ENCODE measurements around the gene MPP1.

GRCh38 chrX:154761977-154762536 lies 43.2 kb downstream of the MPP1 start:
- no peak for TF ChIP-seq CTCF (IDR thresholded peaks at IDR 0.05)
- no peak for TF ChIP-seq POLR2AphosphoS5 (IDR thresholded peaks at IDR 0.05)

All from gastroesophageal sphincter (tissue), 3 donors.